GM06990 (cell line): ENCODE data around the gene CACNA1C.
"Not testable (repeated sequence)": the region's sequence is repeated elsewhere in the genome, so short reads cannot be mapped to it uniquely, and the experiment has no call there.

Source experiments
- DNase-seq: peaks from one replicate; pipeline ENCODE4 v3.0.0-alpha.2; 2011; ENCODE audit not compliant: insufficient read length; ENCODE audit errors: extremely low read depth
- H3K27me3 ChIP-seq: replicated peaks from 2 replicates; pipeline ENCODE4 v1.6.0; 2011; ENCODE audit warnings: low read length; ENCODE audit not compliant: control insufficient read depth, insufficient read depth
- H3K36me3 ChIP-seq: 2 replicates; pipeline ENCODE4 v1.5.1; 2011; ENCODE audit warnings: low read length; ENCODE audit not compliant: control insufficient read depth, insufficient read depth
- H3K4me3 ChIP-seq: replicated peaks from 2 replicates; pipeline ENCODE4 v1.5.1; 2011; ENCODE audit warnings: low read depth, mild to moderate bottlenecking, control low read depth, low read length
- TF ChIP-seq, protein P1 (sequence below): IDR thresholded peaks from 2 replicates; pipeline ENCODE4 v1.5.1; 2011; ENCODE audit warnings: low read length, control low read depth, mild to moderate bottlenecking, inconsistent platforms; ENCODE audit not compliant: insufficient read depth, poor library complexity, severe bottlenecking

Gene CACNA1C

DNA sequence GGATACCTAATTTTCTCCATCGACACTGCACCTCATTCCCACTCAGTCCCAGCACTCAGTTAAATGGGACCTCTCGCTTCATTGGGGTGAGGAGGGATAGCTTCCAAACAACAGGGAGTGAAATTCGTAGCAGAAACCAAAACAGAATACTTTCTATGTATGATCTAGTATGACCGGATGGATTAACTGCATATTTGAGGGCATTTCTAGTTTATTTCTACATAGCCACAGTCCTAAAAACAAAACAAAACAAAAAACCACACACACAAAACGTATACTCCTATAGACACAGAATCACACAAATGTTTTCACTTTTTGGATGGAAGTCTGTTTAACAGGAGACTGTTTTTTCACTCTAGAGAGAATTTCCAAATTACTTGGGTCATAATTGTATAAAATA is 434.5 kb downstream of the CACNA1C start:
- DNase-seq = no peak
- TF ChIP-seq, protein P1, sequence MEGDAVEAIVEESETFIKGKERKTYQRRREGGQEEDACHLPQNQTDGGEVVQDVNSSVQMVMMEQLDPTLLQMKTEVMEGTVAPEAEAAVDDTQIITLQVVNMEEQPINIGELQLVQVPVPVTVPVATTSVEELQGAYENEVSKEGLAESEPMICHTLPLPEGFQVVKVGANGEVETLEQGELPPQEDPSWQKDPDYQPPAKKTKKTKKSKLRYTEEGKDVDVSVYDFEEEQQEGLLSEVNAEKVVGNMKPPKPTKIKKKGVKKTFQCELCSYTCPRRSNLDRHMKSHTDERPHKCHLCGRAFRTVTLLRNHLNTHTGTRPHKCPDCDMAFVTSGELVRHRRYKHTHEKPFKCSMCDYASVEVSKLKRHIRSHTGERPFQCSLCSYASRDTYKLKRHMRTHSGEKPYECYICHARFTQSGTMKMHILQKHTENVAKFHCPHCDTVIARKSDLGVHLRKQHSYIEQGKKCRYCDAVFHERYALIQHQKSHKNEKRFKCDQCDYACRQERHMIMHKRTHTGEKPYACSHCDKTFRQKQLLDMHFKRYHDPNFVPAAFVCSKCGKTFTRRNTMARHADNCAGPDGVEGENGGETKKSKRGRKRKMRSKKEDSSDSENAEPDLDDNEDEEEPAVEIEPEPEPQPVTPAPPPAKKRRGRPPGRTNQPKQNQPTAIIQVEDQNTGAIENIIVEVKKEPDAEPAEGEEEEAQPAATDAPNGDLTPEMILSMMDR = no peak
- no peaks in the 10 kb centered on the region; the same call in 1 of the 2 replicates for H3K27me3 ChIP-seq

DNA sequence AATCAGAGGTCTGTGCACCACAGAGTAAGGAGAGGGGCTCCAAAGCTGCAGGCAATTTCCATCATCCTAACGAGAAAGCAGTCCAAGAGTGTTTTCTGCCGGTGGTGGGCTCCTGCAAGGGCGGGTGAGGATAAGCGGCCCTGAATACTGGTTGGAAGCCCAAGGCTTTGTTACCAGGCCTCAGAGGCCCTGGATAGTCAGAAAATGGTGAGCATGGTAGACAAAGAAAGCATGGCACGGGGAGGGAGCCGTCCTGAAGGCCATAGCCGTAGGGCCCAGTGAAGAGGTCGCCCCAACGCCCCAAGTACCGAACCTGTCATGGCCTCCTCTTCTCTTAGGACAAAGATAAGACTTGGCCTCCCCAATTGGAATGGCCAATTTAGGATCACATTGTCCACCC is 435.3 kb downstream of the CACNA1C start:
- TF ChIP-seq, protein P1 = no peak
- no peaks in the 10 kb centered on the region; the same call in 1 of the 2 replicates for H3K27me3 ChIP-seq
- H3K36me3 ChIP-seq = no peaks in the 10 kb centered on the region
- DNase-seq = no peak
- no peak overlapping the region for H3K4me3 ChIP-seq

More for the DNA sequence above, 434.5 kb downstream of the CACNA1C start:
- Histone ChIP-seq H3K4me3 (no peak overlapping the region), H3K36me3 (no peaks in the 10 kb centered on the region)

DNA sequence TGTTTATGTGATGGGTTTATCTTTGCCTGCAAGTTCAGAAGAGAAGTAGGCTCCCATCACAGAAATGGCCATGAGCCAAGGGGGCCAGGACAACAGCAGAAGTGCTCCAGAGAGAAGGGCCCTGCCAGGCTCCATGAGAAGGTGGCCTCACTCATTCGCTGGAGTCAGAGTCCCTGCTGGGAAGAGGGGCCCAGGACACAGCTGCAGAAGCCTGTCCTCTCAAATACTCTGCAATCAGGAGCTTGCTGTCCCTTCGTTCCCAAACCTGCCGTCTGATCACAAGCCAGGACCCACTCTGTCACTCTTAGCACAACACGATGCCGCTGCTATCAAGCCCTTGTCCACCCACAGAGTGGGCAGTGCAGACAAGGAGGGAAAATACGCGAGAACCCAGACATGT is 435.8 kb downstream of the CACNA1C start:
- no peak for DNase-seq
- TF ChIP-seq, protein P1 = no peak

DNA sequence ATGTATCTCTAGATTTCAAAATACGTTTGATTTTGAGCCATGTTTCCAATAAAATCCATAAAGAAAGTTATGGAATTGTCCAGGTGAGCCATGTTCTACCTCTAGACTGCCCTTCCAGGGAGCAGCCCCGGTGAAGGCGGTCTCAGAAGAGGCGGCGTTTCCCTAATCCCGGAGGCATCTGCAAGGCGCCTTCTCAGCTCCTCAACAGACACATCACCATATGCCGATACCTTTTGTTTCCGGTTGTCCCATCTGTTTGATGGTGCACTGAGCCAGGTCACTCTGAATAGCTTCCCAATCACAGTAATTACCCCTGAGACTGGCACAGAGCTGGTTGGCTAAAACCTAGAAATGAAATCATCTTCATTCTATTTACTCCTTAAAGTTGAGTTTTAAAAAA is 436.5 kb downstream of the CACNA1C start:
- H3K27me3 ChIP-seq = no peaks in the 10 kb centered on the region; the same call in 1 of the 2 replicates
- no peak overlapping the region for H3K4me3 ChIP-seq
- no peak for DNase-seq
- no peaks in the 10 kb centered on the region for H3K36me3 ChIP-seq
- TF ChIP-seq, protein P1 = no peak

More for the DNA sequence above, 435.8 kb downstream of the CACNA1C start:
- no peak overlapping the region for H3K4me3 ChIP-seq
- H3K36me3 ChIP-seq = no peaks in the 10 kb centered on the region
- no peaks in the 10 kb centered on the region; the same call in 1 of the 2 replicates for H3K27me3 ChIP-seq

- H3K27me3 ChIP-seq = no peaks in the 10 kb centered on the region; the same call in 1 of the 2 replicates
- H3K36me3 ChIP-seq = no peaks in the 10 kb centered on the region
- TF ChIP-seq, protein P1 = no peak
- no peak for DNase-seq
- H3K4me3 ChIP-seq = no peak overlapping the region
Measured at GRCh38 chr12:2490831-2491230, 438.0 kb downstream of the CACNA1C start.

DNA sequence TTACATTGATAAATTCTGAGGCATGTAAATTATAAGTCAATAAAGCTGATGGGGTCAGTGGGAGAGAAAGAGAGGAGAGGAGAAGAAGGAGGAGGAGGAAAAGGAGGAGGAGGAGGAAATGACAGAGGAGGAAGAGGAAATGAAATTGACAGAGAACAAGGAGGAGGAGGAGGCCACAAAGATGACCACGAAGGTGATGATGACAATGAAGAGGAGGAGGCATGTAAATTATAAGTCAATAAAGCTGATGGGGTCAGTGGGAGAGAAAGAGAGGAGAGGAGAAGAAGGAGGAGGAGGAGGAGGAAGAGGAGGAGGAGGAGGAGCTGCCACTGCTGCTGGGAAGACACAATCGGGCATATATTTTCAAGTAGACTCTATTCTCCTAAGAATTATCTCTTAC is 438.6 kb downstream of the CACNA1C start:
- H3K4me3 ChIP-seq, H3K36me3 ChIP-seq, DNase-seq, H3K27me3 ChIP-seq: not testable (repeated sequence)
